ENCODE results near the gene FAM83F. TPM values are rescaled to one million over a fixed set of nuclear protein-coding genes. Genes with fewer than 3 reads are reported as not detected.
"Not testable (repeated sequence)": the region's sequence is repeated elsewhere in the genome, so short reads cannot be mapped to it uniquely, and the experiment has no call there.

The FAM83F gene
- total RNA-seq, 1 experiment from 2014 or later = 8.1 TPM

- BruUV-seq (replicated peaks) = no TSS peak
- peaks cover 8% of the 10 kb centered on the region; the same call in 1 of the 2 replicates for H3K4me1 ChIP-seq (replicated peaks; ENCODE audit: insufficient read depth)
- H3K27me3 ChIP-seq (ENCODE audit: insufficient read depth, low read depth) = peaks cover 52% of the 10 kb centered on the region
- ChIA-PET POLR2A (ENCODE audit: unreplicated experiment) (interaction anchor here (0.6 to 0.7 kb wide), 3 partner anchors 17 to 1917 kb away, joined by 3 to 4 read pairs (median 3); no protein-coding TSS in a partner anchor), CTCF (interaction anchor here (0.6 kb wide), 1 partner anchor 13 kb away, joined by 3 read pairs; no protein-coding TSS in a partner anchor)
- TF ChIP-seq EZH2 (IDR thresholded peaks at IDR 0.05; ENCODE audit: low read depth) = no peak
- TF ChIP-seq, protein P1, sequence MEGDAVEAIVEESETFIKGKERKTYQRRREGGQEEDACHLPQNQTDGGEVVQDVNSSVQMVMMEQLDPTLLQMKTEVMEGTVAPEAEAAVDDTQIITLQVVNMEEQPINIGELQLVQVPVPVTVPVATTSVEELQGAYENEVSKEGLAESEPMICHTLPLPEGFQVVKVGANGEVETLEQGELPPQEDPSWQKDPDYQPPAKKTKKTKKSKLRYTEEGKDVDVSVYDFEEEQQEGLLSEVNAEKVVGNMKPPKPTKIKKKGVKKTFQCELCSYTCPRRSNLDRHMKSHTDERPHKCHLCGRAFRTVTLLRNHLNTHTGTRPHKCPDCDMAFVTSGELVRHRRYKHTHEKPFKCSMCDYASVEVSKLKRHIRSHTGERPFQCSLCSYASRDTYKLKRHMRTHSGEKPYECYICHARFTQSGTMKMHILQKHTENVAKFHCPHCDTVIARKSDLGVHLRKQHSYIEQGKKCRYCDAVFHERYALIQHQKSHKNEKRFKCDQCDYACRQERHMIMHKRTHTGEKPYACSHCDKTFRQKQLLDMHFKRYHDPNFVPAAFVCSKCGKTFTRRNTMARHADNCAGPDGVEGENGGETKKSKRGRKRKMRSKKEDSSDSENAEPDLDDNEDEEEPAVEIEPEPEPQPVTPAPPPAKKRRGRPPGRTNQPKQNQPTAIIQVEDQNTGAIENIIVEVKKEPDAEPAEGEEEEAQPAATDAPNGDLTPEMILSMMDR (conservative IDR thresholded peaks at IDR 0.05) = no peak
- H3K36me3 ChIP-seq (ENCODE audit: low read depth) = no peaks in the 10 kb centered on the region
- no peak overlapping the region for H2AFZ ChIP-seq
- no peaks in the 10 kb centered on the region for H3K79me2 ChIP-seq (ENCODE audit: low read depth)
- H3K27ac ChIP-seq = no peak overlapping the region
- H3K4me3 ChIP-seq = no peak overlapping the region
- H4K20me1 ChIP-seq (ENCODE audit: insufficient read depth) = no peaks in the 10 kb centered on the region
- no peak for DNase-seq
- no peaks in the 10 kb centered on the region for H3K9me2 ChIP-seq (ENCODE audit: insufficient read depth)
- intact Hi-C loops (cut with micrococcal nuclease; ENCODE audit: unreplicated experiment) = no loop called here
- H3F3A ChIP-seq (ENCODE audit: insufficient read depth, low read depth) = peaks cover 4% of the 10 kb centered on the region; the same call in 1 of the 2 replicates
- H3K9me3 ChIP-seq (ENCODE audit: insufficient read depth, low read depth) = no peaks in the 10 kb centered on the region
- no peak overlapping the region for H3K4me2 ChIP-seq
Observed at GRCh38 chr22:39991159-39991860, 3.4 kb upstream of the FAM83F start.

DNA sequence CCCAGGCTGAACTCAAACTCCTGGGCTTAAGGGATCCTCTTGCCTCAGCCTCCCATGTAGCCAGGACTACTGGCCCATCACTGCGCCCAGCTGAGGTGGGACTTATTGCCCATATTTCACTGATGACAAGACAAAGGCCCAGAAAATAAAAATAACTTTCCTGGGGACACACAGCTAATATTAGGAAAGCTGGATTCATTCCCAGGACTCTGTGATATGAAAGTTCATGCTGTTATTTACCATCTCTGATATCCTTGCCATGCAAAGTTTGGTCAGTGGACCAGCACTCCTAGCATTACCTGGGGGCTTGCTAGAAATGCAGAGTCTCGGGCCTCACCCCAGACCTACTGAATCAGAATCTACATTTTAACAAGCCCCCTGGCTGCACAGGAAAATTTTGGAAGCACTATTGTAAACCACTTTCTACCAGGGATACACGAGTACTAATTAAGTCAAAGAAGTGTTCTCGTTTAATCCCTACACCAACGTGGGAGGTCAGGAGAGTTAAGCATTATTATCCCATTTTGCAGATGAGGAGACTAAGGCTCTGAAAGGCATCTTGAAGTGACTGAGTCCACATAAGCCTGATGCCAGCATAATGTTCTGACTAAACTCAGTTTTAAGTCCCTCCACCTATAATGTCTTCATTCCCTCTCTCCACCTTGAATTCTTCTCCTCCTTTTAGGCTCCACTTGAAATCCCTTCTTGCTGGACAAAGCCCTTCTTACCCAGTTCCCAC, 2.5 kb upstream of the FAM83F start:
- POLR2A ChIA-PET (ENCODE audit: unreplicated experiment) = no interaction called here
- no peak overlapping the region for H2AFZ ChIP-seq
- no peaks in the 10 kb centered on the region for H3K79me2 ChIP-seq (ENCODE audit: low read depth)
- no peaks in the 10 kb centered on the region for H4K20me1 ChIP-seq (ENCODE audit: insufficient read depth)
- no peak overlapping the region for H3K4me3 ChIP-seq
- H3K36me3 ChIP-seq (ENCODE audit: low read depth) = no peaks in the 10 kb centered on the region
- H3K27me3 ChIP-seq (ENCODE audit: insufficient read depth, low read depth) = peaks cover 51% of the 10 kb centered on the region
- no peak for TF ChIP-seq EZH2 (IDR thresholded peaks at IDR 0.05; ENCODE audit: low read depth)
- TF ChIP-seq, protein P1 (conservative IDR thresholded peaks at IDR 0.05) = no peak
- no peaks in the 10 kb centered on the region for H3K9me2 ChIP-seq (ENCODE audit: insufficient read depth)
- H3K4me2 ChIP-seq = no peak overlapping the region
- no peak for DNase-seq
- H3K4me1 ChIP-seq (replicated peaks; ENCODE audit: insufficient read depth) = peaks cover 15% of the 10 kb centered on the region; the same call in 1 of the 2 replicates
- H3K9me3 ChIP-seq (ENCODE audit: insufficient read depth, low read depth) = no peaks in the 10 kb centered on the region
- H3F3A ChIP-seq (ENCODE audit: insufficient read depth, low read depth) = peaks cover 7% of the 10 kb centered on the region; the same call in 1 of the 2 replicates
- CTCF ChIA-PET = no interaction called here
- no peak overlapping the region for H3K27ac ChIP-seq
- intact Hi-C loops (cut with micrococcal nuclease; ENCODE audit: unreplicated experiment) = no loop called here
- no TSS peak for BruUV-seq (replicated peaks)

- intact Hi-C loops (cut with micrococcal nuclease; ENCODE audit: unreplicated experiment); H3K36me3 ChIP-seq (ENCODE audit: low read depth); POLR2A ChIA-PET (ENCODE audit: unreplicated experiment); H3K4me2 ChIP-seq; H3K9me2 ChIP-seq (ENCODE audit: insufficient read depth); H4K20me1 ChIP-seq (ENCODE audit: insufficient read depth); BruUV-seq (replicated peaks); H3K79me2 ChIP-seq (ENCODE audit: low read depth); H3K4me3 ChIP-seq; H2AFZ ChIP-seq; DNase-seq; H3F3A ChIP-seq (ENCODE audit: insufficient read depth, low read depth); H3K9me3 ChIP-seq (ENCODE audit: insufficient read depth, low read depth); H3K27ac ChIP-seq: not testable (repeated sequence)
- Histone ChIP-seq H3K27me3 (ENCODE audit: insufficient read depth, low read depth) (peaks cover 51% of the 10 kb centered on the region), H3K4me1 (replicated peaks; ENCODE audit: insufficient read depth) (peaks cover 21% of the 10 kb centered on the region; the same call in 1 of the 2 replicates)
- CTCF ChIA-PET = interaction anchor here (0.5 kb wide), 1 partner anchor 30 kb away, joined by 3 read pairs; no protein-coding TSS in a partner anchor
Observed at GRCh38 chr22:39992894-39993293, 1.9 kb upstream of the FAM83F start.
